HG03060 (cell line): ENCODE measurements around the gene PCSK9.
"Not testable (repeated sequence)": the region's sequence is repeated elsewhere in the genome, so short reads cannot be mapped to it uniquely, and the experiment has no call there.

Experiments used
- ATAC-seq: cut with Tn5 transposase; IDR thresholded peaks from one replicate; pipeline ENCODE4 v1.9.1; 2021; ENCODE audit warnings: low read depth, moderate number of reproducible peaks; ENCODE audit not compliant: unreplicated experiment

Gene PCSK9

DNA sequence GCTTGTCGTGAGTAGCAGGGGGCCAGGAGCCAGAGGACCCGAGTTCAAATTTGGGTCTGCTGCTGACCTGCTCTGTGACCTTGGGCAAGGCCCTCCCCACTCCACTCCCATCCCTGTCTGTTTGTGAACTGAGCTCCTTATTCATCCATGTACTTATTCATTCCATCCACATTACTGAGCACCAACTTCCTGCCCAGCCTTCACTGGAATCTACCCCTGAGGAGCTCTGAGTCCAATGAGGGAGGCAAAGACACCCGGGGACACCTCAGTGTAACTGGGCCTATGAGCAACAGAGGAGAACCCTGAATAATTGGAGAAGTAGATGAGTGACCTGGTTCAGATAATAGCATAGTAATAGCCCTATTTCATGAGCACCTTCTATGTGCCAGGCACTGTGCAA, 31.7 kb upstream of the PCSK9 start:
- ATAC-seq: no peak

DNA sequence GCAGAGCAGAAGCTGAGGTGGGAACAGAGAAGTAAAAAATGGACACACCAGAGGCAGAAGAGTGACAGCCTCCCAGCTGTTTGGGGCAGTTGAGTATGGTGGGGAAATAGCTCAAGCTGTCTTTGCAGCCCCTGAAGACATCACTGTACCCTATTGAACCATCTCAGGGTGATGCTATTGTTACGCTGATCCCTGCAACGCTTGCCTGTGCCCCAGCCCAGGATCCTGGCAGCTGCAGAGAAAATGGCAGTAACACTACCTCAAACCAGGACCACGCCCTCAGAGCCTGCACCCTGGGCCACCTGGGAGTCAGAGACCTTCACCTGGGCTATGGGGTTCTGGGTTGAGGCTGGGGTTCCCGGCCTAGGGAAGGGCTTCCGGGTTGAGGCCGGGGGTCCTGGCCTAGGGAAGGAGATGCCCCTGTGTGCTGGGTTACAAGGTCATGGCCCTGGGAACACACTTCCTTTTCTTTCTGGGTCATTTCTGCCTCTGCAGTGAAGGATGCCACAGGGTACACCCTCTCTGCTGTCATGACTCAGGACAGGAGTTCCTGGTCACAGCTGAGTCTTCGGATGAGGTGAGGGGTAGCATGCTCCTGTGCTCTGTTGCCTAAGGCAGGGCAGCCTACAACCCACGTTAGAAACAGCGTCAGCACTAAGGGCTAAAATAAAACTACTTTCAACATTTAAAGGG, 29.0 kb upstream of the PCSK9 start:
- ATAC-seq: no peak

DNA sequence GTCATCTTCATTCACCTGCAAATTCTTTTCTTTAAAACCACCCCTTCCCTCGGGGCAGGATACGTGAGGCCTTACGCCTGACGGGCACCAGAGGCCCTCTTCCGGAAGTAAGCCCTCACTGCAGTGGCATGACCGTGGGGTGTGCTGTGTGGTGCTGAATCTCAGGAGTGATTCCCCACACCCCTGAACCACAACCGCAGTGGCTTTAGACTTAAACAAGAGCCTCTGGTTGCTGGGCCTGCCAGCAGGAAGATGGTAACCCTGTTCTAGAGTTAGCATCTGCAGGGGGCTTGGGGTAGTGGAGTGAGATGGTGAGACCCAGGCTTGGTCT, 28.5 kb upstream of the PCSK9 start:
- no peak for ATAC-seq

DNA sequence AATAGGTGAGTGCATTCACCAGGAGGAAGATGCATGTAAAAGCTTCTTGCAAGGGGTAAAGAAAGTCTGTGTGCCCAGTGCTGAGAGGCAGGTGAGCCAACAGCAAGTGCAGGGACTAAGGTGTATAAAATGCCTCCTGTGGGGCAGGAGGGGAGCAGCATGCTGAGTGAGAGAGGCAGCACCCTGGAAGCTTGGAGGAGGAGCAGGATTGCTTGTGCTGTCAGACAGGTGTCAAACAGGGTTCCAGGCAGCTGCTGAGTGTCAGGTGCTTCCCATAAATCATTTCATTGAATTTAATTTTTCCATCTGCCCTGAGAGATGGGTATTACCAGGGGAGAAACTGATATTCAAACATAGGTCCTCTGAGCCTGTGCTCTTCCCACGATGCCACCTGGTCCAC, 26.7 kb upstream of the PCSK9 start:
- ATAC-seq: no peak

DNA sequence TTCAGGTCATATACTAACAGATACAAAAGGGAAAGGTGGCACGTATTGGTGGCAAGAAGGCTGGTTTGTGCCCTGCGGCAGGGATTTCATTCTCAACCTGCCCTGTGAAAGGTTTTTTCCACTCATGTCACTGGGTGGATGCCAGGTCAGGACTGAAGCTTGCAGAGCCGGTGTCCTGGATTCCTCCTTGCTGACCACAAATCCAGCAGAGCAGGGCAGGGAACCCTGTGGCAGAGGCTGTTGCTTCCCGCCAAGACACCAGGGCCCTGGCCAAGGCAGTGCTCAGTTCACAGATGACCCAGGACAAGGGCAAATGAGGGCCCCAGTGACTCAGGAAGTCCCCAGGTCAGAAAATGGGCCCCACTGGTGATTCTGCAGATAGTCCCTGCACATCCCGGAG, 24.2 kb upstream of the PCSK9 start:
- ATAC-seq: no peak

DNA sequence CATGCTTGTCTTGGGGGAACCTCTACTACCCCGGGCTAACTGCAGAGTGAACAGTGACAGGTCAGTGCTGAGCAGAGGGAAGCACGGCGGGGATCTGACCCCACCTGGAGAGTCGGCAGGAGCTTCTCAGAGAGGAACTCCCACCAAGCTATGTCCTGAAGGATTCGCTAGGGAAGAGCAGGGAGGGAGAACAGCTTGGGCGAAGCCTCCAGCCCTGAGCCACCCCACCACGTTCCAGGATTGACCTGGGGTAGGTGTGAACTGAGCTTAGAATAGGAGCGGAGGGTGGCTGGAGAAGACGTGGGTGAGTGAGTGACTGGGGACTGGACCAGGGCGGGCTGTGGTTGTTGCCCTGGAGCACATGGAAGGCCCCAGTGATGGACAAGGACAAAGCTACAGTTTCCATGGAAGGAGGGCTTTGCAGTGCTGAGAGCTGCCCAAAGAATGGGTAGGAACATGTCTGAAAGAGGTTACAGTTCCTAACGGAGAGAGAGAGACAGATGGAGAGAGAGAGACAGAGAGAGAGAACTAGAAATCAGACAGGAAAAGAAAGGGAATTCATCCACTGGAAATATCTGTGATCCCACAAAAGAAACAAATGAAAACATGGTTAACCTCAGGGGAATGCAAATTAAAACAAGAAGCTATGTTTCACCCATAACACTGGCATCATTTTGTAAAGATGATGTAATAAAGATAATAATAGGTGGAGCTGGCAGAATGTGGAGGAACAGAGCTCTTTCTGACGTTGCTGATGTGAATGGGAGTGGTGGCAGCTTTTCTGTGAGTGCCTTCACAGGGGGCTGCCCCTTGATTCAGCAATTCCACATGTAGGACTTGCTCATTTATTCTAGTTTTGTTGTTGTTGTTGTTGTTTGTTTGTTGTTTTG, 23.4 kb upstream of the PCSK9 start:
- no peak for ATAC-seq

DNA sequence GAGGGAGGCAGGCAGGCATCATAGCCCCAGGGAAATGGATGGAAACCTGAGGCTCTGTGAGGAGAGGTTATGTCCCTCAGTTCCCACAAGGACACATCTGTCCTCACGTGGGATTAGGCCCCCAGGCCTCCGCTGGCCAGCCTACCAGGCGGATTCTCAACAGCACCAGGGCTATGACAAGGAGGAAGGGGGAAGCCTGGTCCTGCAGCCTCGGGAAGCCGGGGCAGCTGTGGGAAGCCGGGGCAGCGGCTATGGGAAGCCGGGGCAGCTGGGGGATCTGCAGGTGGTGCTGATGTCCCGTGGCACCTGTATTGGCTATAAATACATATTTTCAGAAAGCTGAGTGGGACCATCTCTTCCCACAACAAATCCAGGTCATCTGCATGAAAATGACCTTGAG, 21.0 kb upstream of the PCSK9 start:
- ATAC-seq: no peak

DNA sequence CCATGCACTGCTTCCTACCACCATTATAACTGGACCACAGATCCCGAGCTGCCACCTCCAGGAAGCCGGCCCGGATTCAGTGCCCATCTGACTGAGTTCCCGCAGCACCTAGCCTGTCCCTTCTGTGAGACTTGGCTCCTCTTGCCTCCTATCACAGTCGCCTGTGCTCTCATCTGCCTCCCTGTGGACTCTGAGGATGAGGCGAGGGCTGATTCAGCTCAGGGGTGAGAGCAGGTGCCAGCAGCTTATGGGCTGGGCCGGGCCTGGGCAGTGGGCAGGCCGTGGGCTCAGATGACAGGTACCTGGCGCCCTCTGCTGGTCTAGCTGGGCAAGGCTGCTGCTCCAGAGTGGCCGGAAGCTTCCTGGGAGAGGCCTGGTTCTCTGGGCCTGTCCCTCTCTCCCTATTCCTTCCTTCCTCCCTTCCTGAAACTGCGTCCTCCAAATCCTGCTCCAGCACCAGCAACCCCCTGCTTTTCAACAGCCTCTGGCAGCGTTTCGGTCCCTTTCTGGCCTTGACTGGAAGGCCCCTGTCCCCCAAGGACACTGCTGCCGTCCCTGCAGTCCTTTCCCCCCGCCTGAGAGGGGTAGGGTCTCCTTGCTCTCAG, 17.3 kb upstream of the PCSK9 start:
- peak; percentile 71 for ATAC-seq

DNA sequence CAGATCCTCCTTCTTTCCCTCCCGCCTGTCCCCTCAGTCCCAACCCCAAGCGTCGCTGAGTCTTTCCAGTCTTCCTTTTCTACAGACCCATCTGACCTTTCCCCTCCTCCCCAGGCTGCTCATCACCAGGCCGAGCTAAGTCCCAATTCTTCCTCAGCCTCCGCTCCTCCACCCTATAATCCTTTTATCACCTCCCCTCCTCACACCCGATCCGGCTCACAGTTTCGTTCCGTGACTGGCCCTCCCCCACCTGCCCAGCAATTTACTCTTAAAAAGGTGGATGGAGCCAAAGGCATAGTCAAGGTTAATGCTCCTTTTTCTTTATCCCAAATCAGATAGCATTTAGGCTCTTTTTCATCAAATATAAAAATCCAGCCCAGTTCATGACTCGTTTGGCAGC, 15.2 kb upstream of the PCSK9 start:
- ATAC-seq: not testable (repeated sequence)

DNA sequence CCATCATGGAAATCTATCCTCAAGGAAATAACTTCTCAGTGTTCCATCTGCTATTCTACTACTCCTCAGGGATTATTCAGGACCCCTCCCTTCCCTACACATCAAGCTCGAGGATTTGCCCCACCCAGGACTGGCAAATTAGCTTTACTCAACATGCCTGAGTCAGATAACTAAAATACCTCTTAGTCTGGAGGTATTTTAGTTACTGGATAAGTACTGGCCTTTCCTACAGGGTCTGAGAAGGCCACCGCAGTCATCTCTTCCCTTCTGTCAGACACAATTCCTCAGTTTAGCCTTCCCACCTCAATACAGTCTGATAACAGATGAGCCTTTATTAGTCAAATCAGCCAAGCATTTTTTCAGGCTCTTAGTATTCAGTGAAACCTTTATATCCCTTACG, 12.7 kb upstream of the PCSK9 start:
- not testable (repeated sequence) for ATAC-seq

DNA sequence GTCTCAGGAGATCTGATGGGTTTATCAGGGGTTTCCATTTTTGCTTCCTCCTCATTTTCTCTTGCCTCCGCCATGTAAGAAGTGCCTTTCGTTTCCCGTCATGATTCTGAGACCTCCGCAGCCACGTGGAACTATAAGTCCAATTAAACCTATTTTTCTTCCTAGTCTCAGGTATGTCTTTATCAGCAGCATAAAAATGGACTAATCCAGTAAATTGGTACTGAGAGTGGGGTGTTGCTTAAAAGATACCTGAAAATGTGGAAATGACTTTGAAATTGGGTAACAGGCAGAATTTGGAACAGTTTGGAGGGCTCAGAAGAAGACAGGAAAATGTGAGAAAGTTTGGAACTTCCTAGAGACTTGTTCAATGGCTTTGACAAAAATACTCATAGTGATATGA, 8.2 kb upstream of the PCSK9 start:
- not testable (repeated sequence) for ATAC-seq

DNA sequence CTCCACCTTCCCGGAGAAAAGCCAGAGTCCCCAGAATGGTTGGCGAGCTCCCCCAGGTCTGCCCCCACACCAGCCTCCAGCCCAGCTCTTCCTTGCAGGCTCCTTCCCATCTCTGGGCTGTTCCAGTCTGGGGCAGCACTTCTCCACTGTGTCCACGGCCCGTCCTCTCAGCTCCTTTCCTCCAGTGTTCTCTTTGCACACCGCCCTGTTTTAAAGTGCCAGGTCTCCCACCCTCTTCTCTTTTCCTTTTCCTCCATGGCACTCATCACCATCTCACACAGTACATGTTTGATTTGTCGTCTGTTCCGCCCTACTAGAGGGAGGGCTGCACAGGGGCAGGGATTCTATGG, 6.1 kb upstream of the PCSK9 start:
- no peak for ATAC-seq

DNA sequence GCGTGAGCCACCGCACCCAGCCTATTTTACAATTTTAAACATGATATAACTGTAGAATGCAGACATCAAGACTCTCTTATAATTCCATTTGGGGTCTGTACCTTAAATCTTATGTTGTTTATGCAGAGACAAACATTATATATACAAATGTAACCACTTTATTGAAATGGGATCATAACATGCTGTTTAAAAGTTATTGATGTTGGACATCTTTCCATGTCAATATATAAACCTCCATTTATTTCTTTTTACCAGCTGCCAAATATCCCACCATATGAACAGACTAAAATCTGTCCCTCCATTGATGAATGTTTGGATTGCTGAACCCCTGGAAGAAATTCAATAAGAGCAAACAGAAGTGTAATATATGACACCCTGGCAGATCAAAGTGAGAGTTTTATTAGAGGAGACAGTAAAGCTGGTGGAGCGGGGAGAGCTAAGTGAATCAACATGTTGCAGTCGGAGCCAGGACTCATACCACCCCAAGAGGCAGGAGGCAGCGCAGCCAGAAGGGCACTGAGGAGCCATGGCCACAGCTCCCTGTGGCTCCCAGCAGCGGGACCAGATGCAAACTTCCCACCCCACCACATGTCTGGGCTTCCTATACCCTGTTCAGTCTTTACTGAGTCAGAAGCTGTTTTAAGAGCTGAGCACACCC, 4.7 kb upstream of the PCSK9 start:
- no peak for ATAC-seq

DNA sequence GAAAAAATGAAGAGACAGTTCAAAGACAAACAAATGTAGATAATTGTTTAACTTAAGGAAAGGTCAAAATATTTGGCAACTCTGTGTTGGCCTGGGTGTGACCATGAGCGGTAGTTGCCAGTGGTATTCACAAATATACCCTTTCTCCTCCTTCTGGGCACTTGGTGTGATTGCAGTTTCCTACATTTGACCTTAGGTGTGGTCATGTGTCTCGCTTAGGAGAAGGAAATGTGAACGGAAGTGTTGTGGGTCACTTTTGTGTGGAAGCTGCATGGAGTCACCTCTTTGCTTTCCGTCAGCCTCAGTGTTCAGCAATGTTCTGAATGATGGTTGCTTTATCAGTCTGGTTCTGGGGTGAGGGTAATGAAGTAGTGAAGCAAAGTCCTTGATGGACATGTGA, 3.4 kb upstream of the PCSK9 start:
- ATAC-seq: no peak

DNA sequence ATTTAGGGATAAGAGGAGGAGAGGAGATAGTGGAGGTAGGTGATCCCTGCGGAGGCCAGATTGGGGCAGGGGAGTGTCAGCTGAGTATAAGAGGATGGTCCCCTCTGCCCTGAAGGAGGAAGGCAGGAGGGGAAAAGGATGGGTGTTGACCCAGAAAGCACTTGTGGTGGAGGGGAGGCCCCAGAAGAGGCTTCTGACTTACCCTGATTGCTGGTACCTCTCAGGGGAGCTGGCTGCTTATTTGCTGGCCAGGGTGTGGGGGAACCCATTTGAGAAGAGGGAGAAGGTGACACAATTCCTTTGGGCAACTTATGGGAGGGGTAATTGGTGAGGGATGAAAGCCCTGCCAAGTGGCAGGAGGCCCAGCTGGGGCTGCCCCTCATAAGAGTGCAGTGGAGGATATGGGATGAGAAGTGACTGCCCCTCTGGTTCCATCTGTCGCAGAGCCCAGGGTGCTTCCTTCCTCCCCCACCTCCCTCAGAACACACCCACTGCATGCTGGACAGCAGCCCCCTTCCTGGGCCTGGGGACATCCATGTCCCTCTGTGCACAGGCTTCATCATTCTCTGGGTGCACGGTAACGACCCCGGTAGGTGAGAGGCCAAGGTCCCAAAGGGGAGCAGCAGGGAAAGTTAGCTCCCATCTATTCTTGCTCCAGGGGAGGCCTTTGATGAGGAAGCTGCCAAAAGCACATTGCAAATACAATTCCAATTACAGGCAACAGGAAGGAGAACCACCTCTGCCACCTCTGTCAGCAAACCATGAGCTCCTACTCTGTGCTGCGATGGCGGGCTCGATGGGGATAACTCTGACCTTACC, 1.4 kb upstream of the PCSK9 start:
- no peak for ATAC-seq

DNA sequence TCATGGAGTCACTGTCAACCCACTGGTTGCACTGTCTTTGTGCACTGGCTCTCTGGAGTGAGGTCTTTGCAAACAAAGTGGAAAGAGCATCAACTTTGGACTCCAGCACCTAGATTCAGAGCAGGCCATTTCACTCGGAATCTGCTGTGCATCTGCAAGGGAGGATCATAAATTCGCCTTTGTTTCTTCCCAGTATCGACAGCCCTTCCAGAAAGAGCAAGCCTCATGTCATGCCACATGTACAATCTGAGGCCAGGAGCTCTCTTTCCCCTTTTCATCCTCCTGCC, 853 bp upstream of the PCSK9 start:
- no peak for ATAC-seq

DNA sequence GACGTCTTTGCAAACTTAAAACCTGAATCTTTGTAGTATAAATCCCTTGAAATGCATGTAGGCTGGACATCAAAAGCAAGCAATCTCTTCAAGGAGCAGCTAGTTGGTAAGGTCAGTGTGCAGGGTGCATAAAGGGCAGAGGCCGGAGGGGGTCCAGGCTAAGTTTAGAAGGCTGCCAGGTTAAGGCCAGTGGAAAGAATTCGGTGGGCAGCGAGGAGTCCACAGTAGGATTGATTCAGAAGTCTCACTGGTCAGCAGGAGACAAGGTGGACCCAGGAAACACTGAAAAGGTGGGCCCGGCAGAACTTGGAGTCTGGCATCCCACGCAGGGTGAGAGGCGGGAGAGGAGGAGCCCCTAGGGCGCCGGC, 390 bp upstream of the PCSK9 start:
- ATAC-seq: no peak

DNA sequence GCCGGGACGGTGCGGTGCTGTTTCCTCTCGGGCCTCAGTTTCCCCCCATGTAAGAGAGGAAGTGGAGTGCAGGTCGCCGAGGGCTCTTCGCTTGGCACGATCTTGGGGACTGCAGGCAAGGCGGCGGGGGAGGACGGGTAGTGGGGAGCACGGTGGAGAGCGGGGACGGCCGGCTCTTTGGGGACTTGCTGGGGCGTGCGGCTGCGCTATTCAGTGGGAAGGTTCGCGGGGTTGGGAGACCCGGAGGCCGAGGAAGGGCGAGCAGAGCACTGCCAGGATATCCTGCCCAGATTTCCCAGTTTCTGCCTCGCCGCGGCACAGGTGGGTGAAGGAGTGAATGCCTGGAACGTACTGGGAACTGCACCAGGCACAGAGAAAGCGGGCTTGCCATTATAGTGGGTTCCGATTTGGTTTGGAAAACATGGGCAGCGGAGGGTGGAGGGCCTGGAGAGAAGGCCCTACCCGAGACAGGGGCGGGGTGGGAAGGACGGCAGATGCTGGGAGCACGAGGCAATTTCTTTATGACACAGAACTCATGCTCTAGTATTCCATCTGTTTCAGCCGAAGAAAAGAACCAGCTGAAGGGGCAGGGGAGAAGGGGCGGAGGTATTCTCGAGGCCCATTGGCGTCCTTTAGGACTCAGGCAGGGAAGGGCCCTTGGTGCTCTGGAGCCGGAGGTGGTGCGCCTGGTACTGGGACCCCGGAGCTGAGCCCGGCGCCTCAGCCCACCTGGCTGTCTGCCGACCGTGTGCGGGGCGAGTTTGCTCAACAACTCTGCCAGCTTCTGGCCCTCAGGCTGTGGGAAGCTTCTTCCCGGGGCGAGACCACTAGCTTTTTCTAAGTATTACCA, 960 bp downstream of the PCSK9 start:
- ATAC-seq: no peak

DNA sequence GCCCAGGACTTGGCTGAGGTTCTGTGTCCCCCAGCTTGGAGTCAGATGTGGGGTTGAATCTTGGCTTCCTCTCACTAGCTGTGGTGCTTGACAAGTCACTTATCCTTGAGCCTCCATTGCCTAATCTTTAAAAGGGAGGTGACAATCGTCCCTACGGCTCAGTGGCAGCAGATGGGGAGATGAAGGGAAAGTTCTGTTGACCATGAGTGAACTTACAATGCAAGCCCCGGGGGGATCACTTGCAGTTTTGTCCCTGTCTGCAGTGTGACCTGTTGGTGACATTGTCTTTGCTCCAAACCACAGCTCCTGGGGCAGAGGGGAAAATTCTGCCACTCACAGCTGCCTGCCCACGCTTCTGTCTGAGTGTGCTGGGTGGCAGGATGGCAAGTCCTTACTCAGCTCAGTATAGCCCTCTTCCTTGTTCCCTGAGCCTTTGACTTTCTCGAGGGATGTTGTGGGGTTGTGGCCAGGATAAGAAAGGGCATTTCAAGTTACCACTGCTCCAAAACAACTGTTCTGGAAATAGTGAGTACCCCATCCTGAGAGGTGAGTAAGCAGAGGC, 1.7 kb downstream of the PCSK9 start:
- ATAC-seq: no peak

DNA sequence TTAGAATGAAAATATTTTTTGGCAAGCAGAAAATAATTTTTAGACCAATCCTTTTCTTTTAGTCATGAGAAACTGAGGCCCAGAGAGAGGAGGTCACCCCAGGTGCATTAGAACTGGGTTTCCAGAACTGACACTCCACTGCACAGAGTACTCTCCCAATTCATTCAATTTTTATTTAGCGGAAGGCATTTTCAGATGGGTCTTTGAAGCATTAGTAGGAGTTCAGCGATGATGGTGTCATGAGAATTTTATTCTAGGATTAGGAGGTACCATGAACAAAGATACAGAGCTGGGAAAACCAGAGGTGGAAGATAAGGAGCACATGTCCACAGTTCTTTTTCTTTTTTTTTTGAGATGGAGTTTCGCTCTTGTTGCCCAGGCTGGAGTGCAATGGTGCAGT, 2.3 kb downstream of the PCSK9 start:
- ATAC-seq: no peak
